ENCODE measurements around the gene KCNK7. TPM values are rescaled to one million over a fixed set of nuclear protein-coding genes. Genes with fewer than 3 reads are reported as not detected.

The KCNK7 gene
- total RNA-seq, 1 experiment from 2014 or later, result 0.61 TPM

DNA sequence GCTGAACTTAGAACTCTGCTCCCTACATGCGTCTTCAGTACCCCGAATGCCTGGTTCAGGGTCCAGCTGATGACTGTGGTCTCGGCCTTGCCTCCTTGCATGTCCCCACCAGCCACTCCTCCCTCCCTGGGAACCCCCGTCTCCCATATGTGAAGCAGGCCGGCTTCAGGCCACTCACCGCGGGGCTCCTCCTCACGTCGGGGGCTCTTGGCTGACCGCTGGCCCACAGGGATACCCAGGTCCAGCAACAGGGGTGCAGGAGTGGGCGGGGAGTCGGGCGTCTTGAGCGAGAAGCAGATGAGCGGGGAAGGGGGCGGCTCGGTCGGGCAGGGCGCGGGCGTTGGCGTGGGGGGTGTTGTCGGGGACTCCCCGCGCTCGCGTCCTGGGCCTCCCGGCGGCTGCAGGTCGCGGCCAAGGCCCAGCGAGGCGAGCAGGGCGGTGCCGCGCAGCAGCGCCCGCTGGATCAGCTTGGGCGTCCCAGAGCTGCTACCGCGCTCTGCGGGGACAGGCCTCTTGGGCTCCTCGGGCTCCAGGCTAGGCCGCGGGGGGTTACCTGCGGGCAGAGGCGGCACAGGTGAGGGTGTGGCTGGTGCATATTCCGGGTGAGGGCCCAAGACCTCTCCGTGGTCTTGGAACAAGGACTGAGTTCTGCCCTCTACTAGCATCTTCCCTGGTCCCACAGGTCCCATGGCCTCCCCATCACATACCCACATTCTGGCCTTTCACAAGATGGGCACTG, 3.8 kb upstream of the KCNK7 start (continued):
- TF ChIP-seq TCF7L2 (IDR thresholded peaks at IDR 0.05; ENCODE audit: borderline replicate concordance, extremely low read depth, insufficient read depth, insufficient read length), result no peak
- no peak for TF ChIP-seq ELF1 (IDR thresholded peaks at IDR 0.05; ENCODE audit: borderline replicate concordance, low read depth)
- TF ChIP-seq SRF (IDR thresholded peaks at IDR 0.05; ENCODE audit: low read depth), result no peak

DNA sequence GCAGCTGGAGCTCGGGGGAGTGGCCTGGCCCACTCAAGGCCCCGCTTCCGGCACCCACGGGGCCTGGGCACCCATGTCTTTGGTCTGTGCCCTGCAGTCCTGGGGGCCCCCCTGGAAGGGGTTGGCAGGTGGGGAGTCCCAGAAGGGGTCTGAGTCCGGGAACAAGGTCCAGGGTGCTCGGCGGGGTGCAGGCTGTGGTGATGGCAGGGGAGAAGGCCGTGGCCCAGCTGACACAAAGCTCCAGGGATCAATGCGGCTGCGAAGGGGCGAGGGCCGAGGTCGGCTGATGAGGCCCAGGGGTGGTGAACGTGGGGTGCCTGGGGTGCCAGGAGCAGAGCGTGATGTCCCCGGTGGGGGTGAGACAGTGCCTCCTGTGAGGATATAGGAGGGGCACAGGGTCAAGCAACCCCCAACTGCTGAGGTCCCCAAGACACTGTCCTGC, 2.7 kb upstream of the KCNK7 start:
- Histone ChIP-seq H3K4me1 (ENCODE audit: control insufficient read depth in 1 of 2, insufficient read depth in 2 of 2, low read length in 2 of 2) (peaks cover 12 to 19% of the 10 kb centered on the region in 2 experiments), H4K20me1 (ENCODE audit: insufficient read depth) (no peaks in the 10 kb centered on the region), H3K79me2 (ENCODE audit: insufficient read depth, low read length) (no peaks in the 10 kb centered on the region), H2AFZ (ENCODE audit: low read depth, low read length, poor library complexity, severe bottlenecking) (no peak overlapping the region), H3K4me3 (replicated peaks in 1 of 2; ENCODE audit: low read depth in 1 of 2, low read length in 2 of 2) (no peak overlapping the region), H3K9me3 (ENCODE audit: control insufficient read depth in 1 of 2, insufficient read depth in 1 of 2, low read depth in 1 of 2, low read length in 2 of 2) (no peaks in the 10 kb centered on the region), H3K27me3 (ENCODE audit: insufficient read depth, low read length) (no peaks in the 10 kb centered on the region), H3K27ac (ENCODE audit: low read depth, low read length) (no peak overlapping the region), H3K36me3 (ENCODE audit: control insufficient read depth in 1 of 2, insufficient read depth in 2 of 2, low read length in 2 of 2) (peaks cover 0 to 6% of the 10 kb centered on the region in 2 experiments; a peak in 1 of 4 replicates), H3K4me2 (ENCODE audit: low read length) (no peak overlapping the region), H3K9me2 (ENCODE audit: insufficient read depth) (no peaks in the 10 kb centered on the region), H3K9ac (ENCODE audit: low read length) (no peak overlapping the region)
- CTCF ChIA-PET, result no interaction called here
- RAD21 ChIA-PET (ENCODE audit: low non-redundant PET in 1 of 2, low total read pairs in 2 of 2, uncharacterized antibody in 2 of 2, unreplicated experiment in 2 of 2), result no interaction called here
- ATAC-seq (no peak), DNase-seq (ENCODE audit: low read depth, low spot score) (no peak)
- no TSS peak for BruUV-seq (replicated peaks)
- intact Hi-C loops (cut with micrococcal nuclease), result no loop called here
- TF ChIP-seq JUND (IDR thresholded peaks at IDR 0.05) (no peak), CBX3 (IDR thresholded peaks at IDR 0.05; ENCODE audit: low read depth) (no peak), CEBPB (IDR thresholded peaks at IDR 0.05; ENCODE audit: low read depth) (no peak), SP1 (IDR thresholded peaks at IDR 0.05; ENCODE audit: low read depth) (no peak), SRF (IDR thresholded peaks at IDR 0.05; ENCODE audit: low read depth) (no peak), FOSL1 (IDR thresholded peaks at IDR 0.05; ENCODE audit: low read depth) (no peak), POLR2A (IDR thresholded peaks at IDR 0.05; ENCODE audit: borderline replicate concordance, extremely low read depth, insufficient read depth, insufficient read length) (no peak), RAD21 (IDR thresholded peaks at IDR 0.05; ENCODE audit: low read depth) (no peak), YY1 (IDR thresholded peaks at IDR 0.05; ENCODE audit: extremely low read depth, insufficient replicate concordance, low read depth, low read length) (no peak)
- TF ChIP-seq, protein P1, sequence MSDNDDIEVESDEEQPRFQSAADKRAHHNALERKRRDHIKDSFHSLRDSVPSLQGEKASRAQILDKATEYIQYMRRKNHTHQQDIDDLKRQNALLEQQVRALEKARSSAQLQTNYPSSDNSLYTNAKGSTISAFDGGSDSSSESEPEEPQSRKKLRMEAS (IDR thresholded peaks at IDR 0.05), result no peak
- TF ChIP-seq, protein P2, sequence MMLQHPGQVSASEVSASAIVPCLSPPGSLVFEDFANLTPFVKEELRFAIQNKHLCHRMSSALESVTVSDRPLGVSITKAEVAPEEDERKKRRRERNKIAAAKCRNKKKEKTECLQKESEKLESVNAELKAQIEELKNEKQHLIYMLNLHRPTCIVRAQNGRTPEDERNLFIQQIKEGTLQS (IDR thresholded peaks at IDR 0.05), result no peak
- POLR2A ChIA-PET, result interaction anchor here (0.8 kb wide), 1 partner anchor 11 kb away, joined by 3 read pairs; no protein-coding TSS in a partner anchor
